Measurements from ENCODE around the gene CHD1.

CHD1 gene

DNA sequence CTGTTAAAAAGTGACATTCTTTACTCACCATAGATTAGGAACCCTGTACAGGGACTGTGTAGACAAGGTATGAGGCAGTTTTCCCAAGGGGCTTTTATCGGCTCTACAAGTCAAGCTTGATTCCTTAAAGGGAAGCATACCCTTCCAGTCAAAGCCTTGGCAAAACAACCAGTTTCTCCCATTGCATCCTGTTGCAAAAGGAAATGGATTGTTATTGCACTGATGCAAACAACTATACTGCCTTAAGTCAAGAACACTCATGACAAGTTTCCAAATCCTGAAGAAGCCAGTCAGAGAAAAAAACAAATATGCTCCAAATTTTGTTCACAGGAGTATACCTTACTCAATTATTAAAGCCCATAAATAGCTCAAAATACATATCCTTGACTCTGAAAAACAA is 87.9 kb downstream of the CHD1 start:
- Histone ChIP-seq H3K4me1 (ENCODE audit: control insufficient read depth in 1 of 2, insufficient read depth in 1 of 2, low read depth in 1 of 2, low read length in 1 of 2) (no peaks in the 10 kb centered on the region), H3K36me3 (no peaks in the 10 kb centered on the region), H3K4me3 (ENCODE audit: low read depth in 1 of 2, low read length in 1 of 2) (no peak overlapping the region), H3K27ac (no peak overlapping the region), H3K27me3 (peaks cover 6% of the 10 kb centered on the region), H3K9me3 (no peaks in the 10 kb centered on the region)
- TF ChIP-seq, protein P1, sequence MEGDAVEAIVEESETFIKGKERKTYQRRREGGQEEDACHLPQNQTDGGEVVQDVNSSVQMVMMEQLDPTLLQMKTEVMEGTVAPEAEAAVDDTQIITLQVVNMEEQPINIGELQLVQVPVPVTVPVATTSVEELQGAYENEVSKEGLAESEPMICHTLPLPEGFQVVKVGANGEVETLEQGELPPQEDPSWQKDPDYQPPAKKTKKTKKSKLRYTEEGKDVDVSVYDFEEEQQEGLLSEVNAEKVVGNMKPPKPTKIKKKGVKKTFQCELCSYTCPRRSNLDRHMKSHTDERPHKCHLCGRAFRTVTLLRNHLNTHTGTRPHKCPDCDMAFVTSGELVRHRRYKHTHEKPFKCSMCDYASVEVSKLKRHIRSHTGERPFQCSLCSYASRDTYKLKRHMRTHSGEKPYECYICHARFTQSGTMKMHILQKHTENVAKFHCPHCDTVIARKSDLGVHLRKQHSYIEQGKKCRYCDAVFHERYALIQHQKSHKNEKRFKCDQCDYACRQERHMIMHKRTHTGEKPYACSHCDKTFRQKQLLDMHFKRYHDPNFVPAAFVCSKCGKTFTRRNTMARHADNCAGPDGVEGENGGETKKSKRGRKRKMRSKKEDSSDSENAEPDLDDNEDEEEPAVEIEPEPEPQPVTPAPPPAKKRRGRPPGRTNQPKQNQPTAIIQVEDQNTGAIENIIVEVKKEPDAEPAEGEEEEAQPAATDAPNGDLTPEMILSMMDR (IDR thresholded peaks at IDR 0.05): no peak

DNA sequence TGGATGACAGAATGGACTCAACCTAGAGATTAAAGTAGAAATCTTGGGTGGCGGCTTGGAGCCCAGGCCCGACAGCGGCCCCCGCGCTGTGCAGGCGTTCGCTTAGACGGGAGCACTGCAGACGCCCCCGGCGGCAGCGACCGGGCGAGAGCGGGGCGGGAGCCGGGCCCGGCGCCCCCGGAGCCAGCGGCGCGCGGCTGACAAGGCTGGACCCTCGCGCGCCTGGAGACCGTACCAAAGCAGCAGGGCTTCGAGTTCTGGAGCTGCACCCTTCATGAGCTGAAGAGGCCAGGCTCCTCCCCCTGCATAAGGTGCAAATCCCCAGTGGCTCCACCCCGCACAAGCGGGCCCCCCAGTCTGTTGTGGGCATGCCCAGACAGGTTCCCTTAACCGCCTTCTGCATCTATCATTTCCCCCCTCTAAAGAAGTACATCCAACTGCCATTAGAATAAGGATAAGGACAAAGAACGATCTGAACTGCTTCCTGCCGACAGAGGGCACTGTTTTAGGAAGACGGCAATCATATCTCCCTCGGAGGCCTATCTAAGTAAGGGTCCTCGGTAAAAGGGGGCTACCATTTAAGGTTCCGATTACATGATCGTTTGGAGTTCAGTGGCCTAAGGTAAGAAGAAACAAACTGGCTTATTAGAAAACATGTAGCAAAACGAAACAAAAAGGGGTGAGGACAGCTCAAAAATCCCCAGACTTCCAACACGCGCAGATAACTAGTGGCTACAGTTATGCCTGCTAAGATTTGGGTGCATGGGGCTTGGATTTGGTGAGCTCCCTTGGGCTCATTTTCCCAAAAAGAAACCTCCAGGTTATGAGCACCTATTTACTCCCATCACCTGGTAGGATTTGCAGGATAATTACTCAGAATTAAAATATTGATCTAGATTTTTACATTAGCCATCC is 89.1 kb downstream of the CHD1 start:
- Histone ChIP-seq H3K9me3 (no peaks in the 10 kb centered on the region), H3K4me3 (ENCODE audit: low read depth in 1 of 2, low read length in 1 of 2) (no peak overlapping the region), H3K36me3 (no peaks in the 10 kb centered on the region), H3K4me1 (ENCODE audit: control insufficient read depth in 1 of 2, insufficient read depth in 1 of 2, low read depth in 1 of 2, low read length in 1 of 2) (no peaks in the 10 kb centered on the region), H3K27ac (no peak overlapping the region), H3K27me3 (peaks cover 6% of the 10 kb centered on the region)
- TF ChIP-seq, protein P1 (IDR thresholded peaks at IDR 0.05): no peak

DNA sequence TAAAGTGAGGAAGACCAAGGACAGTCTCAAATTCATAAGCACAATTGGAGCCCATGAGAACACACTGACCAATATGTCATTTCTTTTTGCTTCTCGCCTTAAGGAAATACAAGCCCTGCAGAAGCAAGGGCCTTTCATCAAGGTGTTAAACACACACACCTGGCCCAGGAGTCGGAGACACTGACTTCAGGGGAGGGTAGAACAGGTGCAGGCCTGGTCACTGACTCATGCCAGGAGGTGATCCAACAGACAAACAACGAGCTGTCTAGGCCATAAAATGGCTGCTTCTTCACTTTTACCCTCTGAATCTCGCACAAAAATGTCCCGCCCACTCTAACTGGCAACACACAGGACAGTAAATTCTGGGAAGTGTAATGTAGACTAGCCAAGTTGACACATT is 92.6 kb downstream of the CHD1 start:
- H3K36me3 ChIP-seq: no peaks in the 10 kb centered on the region
- H3K4me3 ChIP-seq (ENCODE audit: low read depth in 1 of 2, low read length in 1 of 2): no peak overlapping the region
- H3K27ac ChIP-seq: no peak overlapping the region
- no peaks in the 10 kb centered on the region for H3K4me1 ChIP-seq (ENCODE audit: control insufficient read depth in 1 of 2, insufficient read depth in 1 of 2, low read depth in 1 of 2, low read length in 1 of 2)
- H3K9me3 ChIP-seq: no peaks in the 10 kb centered on the region
- H3K27me3 ChIP-seq: peaks cover 6% of the 10 kb centered on the region
- TF ChIP-seq, protein P1 (IDR thresholded peaks at IDR 0.05): no peak

DNA sequence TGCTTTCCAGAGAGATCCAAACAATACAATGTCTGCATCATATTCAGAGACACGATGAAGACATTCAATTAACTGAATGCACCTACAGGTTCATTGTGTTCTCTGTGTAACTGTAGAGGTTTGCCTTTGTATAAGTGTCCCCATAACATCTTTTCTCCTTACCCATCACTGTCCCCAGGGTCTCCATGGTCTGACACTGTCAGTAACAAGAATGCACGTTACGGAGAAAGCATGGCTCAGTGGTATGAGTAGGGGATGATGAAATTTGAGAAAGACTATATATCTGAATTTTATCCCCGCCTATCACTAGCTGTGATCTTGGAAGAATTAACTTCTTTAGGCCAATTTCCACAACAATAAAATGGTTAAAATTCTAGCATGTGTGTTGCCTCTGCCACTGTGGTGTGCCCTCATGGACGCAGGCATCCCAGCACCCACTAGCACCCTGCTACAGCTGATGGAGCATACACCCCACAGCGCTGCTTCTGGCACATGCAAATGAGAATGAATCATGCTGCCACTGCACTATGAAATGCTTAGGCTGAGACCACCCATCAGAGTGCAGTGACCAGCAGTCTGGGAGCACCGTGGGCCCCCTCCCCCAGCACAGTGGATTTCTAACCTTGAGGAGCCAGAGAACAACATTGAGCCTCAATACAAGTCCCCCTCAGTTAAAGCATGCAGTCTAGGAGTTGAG is 101.1 kb downstream of the CHD1 start:
- TF ChIP-seq, protein P1 (IDR thresholded peaks at IDR 0.05): no peak
- Histone ChIP-seq H3K9me3 (no peaks in the 10 kb centered on the region), H3K4me3 (ENCODE audit: low read depth in 1 of 2, low read length in 1 of 2) (no peak overlapping the region), H3K4me1 (ENCODE audit: control insufficient read depth in 1 of 2, insufficient read depth in 1 of 2, low read depth in 1 of 2, low read length in 1 of 2) (no peaks in the 10 kb centered on the region), H3K27ac (no peak overlapping the region), H3K36me3 (no peaks in the 10 kb centered on the region), H3K27me3 (peaks cover 8% of the 10 kb centered on the region)

DNA sequence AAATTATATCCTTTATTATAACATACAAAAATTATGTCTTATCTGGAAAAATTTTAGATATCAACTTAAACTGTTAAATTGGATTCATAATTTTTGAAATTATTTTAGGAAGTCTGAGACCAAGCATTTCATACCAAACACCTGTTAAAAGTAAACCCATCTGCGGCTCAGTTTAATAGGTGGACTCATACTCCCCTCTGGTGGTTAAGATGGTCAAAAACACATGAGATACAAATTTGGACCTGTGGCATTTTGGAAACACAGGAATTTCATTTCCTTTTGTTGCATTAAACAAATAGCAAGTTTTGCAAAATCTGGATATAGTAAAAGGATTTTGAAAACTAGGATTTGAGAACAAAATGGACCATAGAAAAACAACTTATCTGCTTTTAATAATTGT is 101.6 kb downstream of the CHD1 start:
- Histone ChIP-seq H3K4me3 (ENCODE audit: low read depth in 1 of 2, low read length in 1 of 2) (no peak overlapping the region), H3K4me1 (ENCODE audit: control insufficient read depth in 1 of 2, insufficient read depth in 1 of 2, low read depth in 1 of 2, low read length in 1 of 2) (no peaks in the 10 kb centered on the region)

More for the DNA sequence above, 101.6 kb downstream of the CHD1 start:
- peaks cover 8% of the 10 kb centered on the region for H3K27me3 ChIP-seq
- no peaks in the 10 kb centered on the region for H3K36me3 ChIP-seq
- no peak overlapping the region for H3K27ac ChIP-seq
- TF ChIP-seq, protein P1 (IDR thresholded peaks at IDR 0.05): no peak
- no peaks in the 10 kb centered on the region for H3K9me3 ChIP-seq
